NB4 (cell line): ENCODE measurements around the gene PCDHGA4.

ENCODE experiments used
- DNase-seq: peaks from one replicate; pipeline ENCODE4 v3.0.0; 2010; ENCODE audit warnings: low read depth
- H3K4me3 ChIP-seq: one replicate; pipeline ENCODE4 v1.5.1; 2011; ENCODE audit warnings: mild to moderate bottlenecking, low read depth, low read length, moderate library complexity
- CTCF ChIP-seq: IDR thresholded peaks from one replicate; pipeline ENCODE4 v1.5.1; 2012; ENCODE audit warnings: low read depth, low read length
- MAX ChIP-seq: IDR thresholded peaks from 2 replicates; pipeline ENCODE4 v1.6.1; 2011; ENCODE audit warnings: low read depth, low read length
- MYC ChIP-seq: IDR thresholded peaks from 2 replicates; pipeline ENCODE4 v1.6.1; 2011; ENCODE audit warnings: low read depth, low read length
- POLR2A ChIP-seq: IDR thresholded peaks from 2 replicates; pipeline ENCODE4 v1.6.1; 2011; ENCODE audit warnings: mild to moderate bottlenecking; ENCODE audit not compliant: insufficient read length; ENCODE audit errors: extremely low read depth

The PCDHGA4 gene

GRCh38 chr5:141360685-141361084 is 5.9 kb downstream of the PCDHGA4 start:
- no peak for TF ChIP-seq CTCF
- TF ChIP-seq POLR2A, result no peak
- no peak for TF ChIP-seq MAX
- TF ChIP-seq MYC, result no peak
- peak overlapping the region; percentile 75 for H3K4me3 ChIP-seq
- DNase-seq, result no peak

- no peak for DNase-seq
- no peak overlapping the region for H3K4me3 ChIP-seq
- no peak for TF ChIP-seq MAX
- TF ChIP-seq POLR2A, result no peak
These were observed 7.9 kb downstream of the PCDHGA4 start for GRCh38 chr5:141362719-141363118.

- TF ChIP-seq MYC (no peak), MAX (no peak), CTCF (no peak), POLR2A (no peak)
- H3K4me3 ChIP-seq, result no peak within 1 kb of the TSS
These were observed 9.3 kb downstream of the PCDHGA4 start, which contains the start of gene PCDHGA5 for GRCh38 chr5:141363952-141364660. PCDHGA5 (plus strand) TSS chr5:141364162; CDS start chr5:141364331, 169 bp downstream.

GRCh38 chr5:141366016-141366896 is 11.4 kb downstream of the PCDHGA4 start:
- no peak for TF ChIP-seq MYC
- no peak for TF ChIP-seq POLR2A
- TF ChIP-seq MAX, result no peak
- TF ChIP-seq CTCF, result no peak
- H3K4me3 ChIP-seq, result no peak overlapping the region
- no peak for DNase-seq

More at GRCh38 chr5:141363952-141364660, 9.3 kb downstream of the PCDHGA4 start, which contains the start of gene PCDHGA5:
- no peak for DNase-seq

GRCh38 chr5:141369994-141370848 is 15.4 kb downstream of the PCDHGA4 start, which contains the start of gene PCDHGB3:
PCDHGB3 (plus strand) TSS chr5:141370242; CDS start chr5:141370395, 153 bp downstream.
- TF ChIP-seq POLR2A (no peak), CTCF (peak; percentile 57)
- peak within 1 kb of the TSS; percentile 50 for H3K4me3 ChIP-seq
- DNase-seq, result peak; percentile 77
